SK-N-MC (cell line): ENCODE results near the gene KRT86.

Source experiments
- EZH2 ChIP-seq: fragments of 200-600 bp; sonication (generic); IDR thresholded peaks from one replicate; pipeline ENCODE4 v1.6.1; 2017; ENCODE audit warnings: antibody characterized with exemption
- POLR2AphosphoS5 ChIP-seq: IDR thresholded peaks from 2 replicates; pipeline ENCODE4 v1.6.1; 2012; ENCODE audit warnings: mild to moderate bottlenecking, low read depth, low read length, borderline replicate concordance

- TF ChIP-seq POLR2AphosphoS5 (no peak), EZH2 (no peak)
Observed at GRCh38 chr12:52308806-52309425, 34.5 kb downstream of the KRT86 start.
